GM23338 (cell line): ENCODE results near the gene VLDLR. TPM values are rescaled to one million over a fixed set of nuclear protein-coding genes. Genes with fewer than 3 reads are reported as not detected.

Experiments used
- ATAC-seq: fragments of 200-7000 bp; cut with Tn5 transposase; 3 replicates; pipeline ENCODE4 v1.9.1; 2020
- DNase-seq: peaks from one replicate; pipeline ENCODE4 v3.0.0-alpha.2; 2015; ENCODE audit warnings: low spot score
- H2AFZ ChIP-seq: fragments of 200-600 bp; sonication (generic); 2 replicates; pipeline ENCODE4 v1.8.0; 2016; ENCODE audit warnings: antibody characterized with exemption, mild to moderate bottlenecking, moderate library complexity
- H3F3A ChIP-seq: fragments of 200-600 bp; sonication (generic); replicated peaks from 2 replicates; pipeline ENCODE4 v1.8.0; 2017; ENCODE audit warnings: antibody characterized with exemption, mixed run types, low read depth
- H3K27ac ChIP-seq: fragments of 200-600 bp; sonication (generic); 2 replicates; pipeline ENCODE4 v1.6.1; 2016; ENCODE audit warnings: low read depth
- H3K27me3 ChIP-seq: fragments of 200-600 bp; sonication (generic); 2 replicates; pipeline ENCODE4 v1.8.0; 2016; ENCODE audit warnings: mild to moderate bottlenecking, mixed run types, moderate library complexity; ENCODE audit not compliant: insufficient read depth
- H3K36me3 ChIP-seq: fragments of 200-600 bp; sonication (generic); 2 replicates; pipeline ENCODE4 v1.8.0; 2016; ENCODE audit warnings: mild to moderate bottlenecking; ENCODE audit not compliant: insufficient read depth
- H3K4me1 ChIP-seq: fragments of 200-600 bp; sonication (generic); 2 replicates; pipeline ENCODE4 v1.8.0; 2016; ENCODE audit warnings: mild to moderate bottlenecking, moderate library complexity; ENCODE audit not compliant: insufficient read depth
- H3K4me2 ChIP-seq: fragments of 200-600 bp; sonication (generic); 2 replicates; pipeline ENCODE4 v1.7.1; 2017; ENCODE audit warnings: mixed run types
- H3K4me3 ChIP-seq: fragments of 200-600 bp; sonication (generic); 2 replicates; pipeline ENCODE4 v1.6.1; 2016; ENCODE audit warnings: mixed run types
- H3K79me2 ChIP-seq: fragments of 200-600 bp; sonication (generic); replicated peaks from 2 replicates; pipeline ENCODE4 v1.8.0; 2017; ENCODE audit warnings: mild to moderate bottlenecking; ENCODE audit not compliant: insufficient read depth
- H3K9me2 ChIP-seq: fragments of 200-600 bp; sonication (generic); 2 replicates; pipeline ENCODE4 v1.8.0; 2017; ENCODE audit not compliant: insufficient read depth
- H4K20me1 ChIP-seq: fragments of 200-600 bp; sonication (generic); replicated peaks from 2 replicates; pipeline ENCODE4 v1.8.0; 2017; ENCODE audit warnings: mild to moderate bottlenecking; ENCODE audit not compliant: insufficient read depth
- H3K27ac Mint-ChIP-seq: 2 replicates; pipeline ENCODE4 v1.8.0; 2020; ENCODE audit warnings: inconsistent platforms, mild to moderate bottlenecking, moderate library complexity, mixed read lengths
- H3K27me3 Mint-ChIP-seq: 3 replicates; pipeline ENCODE4 v1.8.0; 2022; ENCODE audit warnings: low read depth, mild to moderate bottlenecking, moderate library complexity, mixed read lengths, inconsistent platforms; ENCODE audit not compliant: insufficient read depth, poor library complexity
- H3K36me3 Mint-ChIP-seq: 3 replicates; pipeline ENCODE4 v1.8.0; 2021; ENCODE audit warnings: low read depth, mild to moderate bottlenecking, inconsistent platforms, moderate library complexity, mixed read lengths
- H3K4me1 Mint-ChIP-seq: 3 replicates; pipeline ENCODE4 v1.8.0; 2020; ENCODE audit warnings: mild to moderate bottlenecking, inconsistent platforms, mixed read lengths
- H3K4me3 Mint-ChIP-seq: 3 replicates; pipeline ENCODE4 v1.8.0; 2021; ENCODE audit warnings: moderate library complexity, mild to moderate bottlenecking, inconsistent platforms, mixed read lengths
- H3K9me3 Mint-ChIP-seq: 3 replicates; pipeline ENCODE4 v1.8.0; 2020; ENCODE audit warnings: moderate library complexity, mild to moderate bottlenecking, inconsistent platforms, mixed read lengths
- CREB1 ChIP-seq: fragments of 250-450 bp; sonication (Bioruptor Pico); IDR thresholded peaks from 2 replicates; pipeline ENCODE4 v1.5.0; 2020; ENCODE audit warnings: low read depth, mild to moderate bottlenecking, moderate library complexity
- EZH2 ChIP-seq: fragments of 200-600 bp; sonication (generic); IDR thresholded peaks from one replicate; pipeline ENCODE4 v1.8.0; 2017; ENCODE audit warnings: antibody characterized with exemption, mild to moderate bottlenecking, low read depth; ENCODE audit not compliant: unreplicated experiment
- EZH2phosphoT487 ChIP-seq: fragments of 200-600 bp; sonication (generic); IDR thresholded peaks from one replicate; pipeline ENCODE4 v1.8.1; 2018; ENCODE audit warnings: antibody characterized with exemption; ENCODE audit not compliant: unreplicated experiment
- POLR2AphosphoS5 ChIP-seq: IDR thresholded peaks from 2 replicates; pipeline ENCODE4 v1.6.1; 2016; ENCODE audit warnings: antibody characterized with exemption, low read depth
- REST ChIP-seq: IDR thresholded peaks from one replicate; pipeline ENCODE4 v1.6.1; 2018; ENCODE audit warnings: antibody characterized with exemption; ENCODE audit not compliant: unreplicated experiment
- ZNF114 ChIP-seq: fragments of 250-450 bp; sonication (Bioruptor Pico); IDR thresholded peaks from 2 replicates; pipeline ENCODE4 v1.5.0; 2020; ENCODE audit warnings: mild to moderate bottlenecking, moderate library complexity
- ZNF462 ChIP-seq: fragments of 250-450 bp; sonication (Bioruptor Pico); IDR thresholded peaks from 2 replicates; pipeline ENCODE4 v1.5.0; 2020; ENCODE audit warnings: mild to moderate bottlenecking, moderate library complexity
- polyA plus RNA-seq: library from polyadenylated mRNA; unstranded; fragments of >200 nt; fragmentation: Nextera tagmentation; extraction: Ambion mirVana; gene quantifications from 2 replicates; pipeline ENCODE4 v1.2.1, GENCODE V29; 2016
- total RNA-seq: library from RNA; depleted of rRNA; stranded (reverse); fragments of >200 nt; shearing (Covaris generic); gene quantifications from 2 replicates; pipeline ENCODE4 v1.2.3, GENCODE V29; 2014
- TF ChIP-seq, protein P1 (sequence below), 2 experiments: fragments of 200-600 bp in 1 of 2; sonication (generic) in 1 of 2; conservative IDR thresholded peaks; 2 replicates each; pipeline versions ENCODE4 v1.5.1 to v1.6.1; 2016 to 2017; ENCODE audit warnings: antibody characterized with exemption in 2 of 2, low read depth in 2 of 2, mild to moderate bottlenecking in 2 of 2, moderate library complexity in 1 of 2

VLDLR gene
- total and polyA plus RNA-seq, 2 experiments from 2014 or later = 14.9 to 49.8 TPM

GRCh38 chr9:2611961-2612360 is 9.6 kb upstream of the VLDLR start (continued):
- no peak for TF ChIP-seq ZNF462 (CRISPR knock-in tag)

GRCh38 chr9:2613730-2614271 is 7.8 kb upstream of the VLDLR start:
- H3K4me3 Mint-ChIP-seq = peak overlapping the region; percentile 20; the same call in 1 of the 3 replicates
- no peaks in the 10 kb centered on the region for H3K36me3 ChIP-seq
- peaks cover 36% of the 10 kb centered on the region for H3K4me1 ChIP-seq
- H3K27me3 ChIP-seq = no peaks in the 10 kb centered on the region
- H3K4me1 Mint-ChIP-seq = peaks cover 56% of the 10 kb centered on the region
- H3K9me2 ChIP-seq = no peaks in the 10 kb centered on the region
- no peaks in the 10 kb centered on the region for H3F3A ChIP-seq
- no peak overlapping the region for H2AFZ ChIP-seq
- H3K4me2 ChIP-seq = peak overlapping the region; percentile 52
- peak overlapping the region; percentile 60 for H3K27ac ChIP-seq
- peak; percentile 77 for DNase-seq
- no peaks in the 10 kb centered on the region for H4K20me1 ChIP-seq
- H3K79me2 ChIP-seq = peaks cover 64% of the 10 kb centered on the region
- H3K27ac Mint-ChIP-seq = peak overlapping the region; percentile 88; the same call in 1 of the 2 replicates
- peaks cover 3% of the 10 kb centered on the region for H3K27me3 Mint-ChIP-seq
- ATAC-seq = peak; percentile 90
- peaks cover 9% of the 10 kb centered on the region for H3K36me3 Mint-ChIP-seq
- no peaks in the 10 kb centered on the region for H3K9me3 Mint-ChIP-seq
- no peak overlapping the region for H3K4me3 ChIP-seq
- no peak for TF ChIP-seq ZNF114 (CRISPR knock-in tag)
- TF ChIP-seq CREB1 (CRISPR knock-in tag) = no peak
- no peak for TF ChIP-seq REST
- TF ChIP-seq, protein P1, sequence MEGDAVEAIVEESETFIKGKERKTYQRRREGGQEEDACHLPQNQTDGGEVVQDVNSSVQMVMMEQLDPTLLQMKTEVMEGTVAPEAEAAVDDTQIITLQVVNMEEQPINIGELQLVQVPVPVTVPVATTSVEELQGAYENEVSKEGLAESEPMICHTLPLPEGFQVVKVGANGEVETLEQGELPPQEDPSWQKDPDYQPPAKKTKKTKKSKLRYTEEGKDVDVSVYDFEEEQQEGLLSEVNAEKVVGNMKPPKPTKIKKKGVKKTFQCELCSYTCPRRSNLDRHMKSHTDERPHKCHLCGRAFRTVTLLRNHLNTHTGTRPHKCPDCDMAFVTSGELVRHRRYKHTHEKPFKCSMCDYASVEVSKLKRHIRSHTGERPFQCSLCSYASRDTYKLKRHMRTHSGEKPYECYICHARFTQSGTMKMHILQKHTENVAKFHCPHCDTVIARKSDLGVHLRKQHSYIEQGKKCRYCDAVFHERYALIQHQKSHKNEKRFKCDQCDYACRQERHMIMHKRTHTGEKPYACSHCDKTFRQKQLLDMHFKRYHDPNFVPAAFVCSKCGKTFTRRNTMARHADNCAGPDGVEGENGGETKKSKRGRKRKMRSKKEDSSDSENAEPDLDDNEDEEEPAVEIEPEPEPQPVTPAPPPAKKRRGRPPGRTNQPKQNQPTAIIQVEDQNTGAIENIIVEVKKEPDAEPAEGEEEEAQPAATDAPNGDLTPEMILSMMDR (conservative IDR thresholded peaks at IDR 0.05; ENCODE audit: low read depth in 2 of 2) = no peak
- no peak for TF ChIP-seq POLR2AphosphoS5
- no peak for TF ChIP-seq EZH2
- TF ChIP-seq EZH2phosphoT487 = no peak
